PC-9 (cell line): ENCODE data around the gene MYCL. TPM values are rescaled to one million over a fixed set of nuclear protein-coding genes. Genes with fewer than 3 reads are reported as not detected.

Experiments used
- Bru-seq: library from RNA; stranded (reverse); fragments of 400-500 nt; gene quantifications from one replicate; lab custom pipeline; 2021; lab: Mats Ljungman, UMichigan
- BruChase-seq, 2 experiments: library from RNA; stranded (reverse); fragments of 400-500 nt; gene quantifications; one replicate each; lab custom pipeline; 2021; lab: Mats Ljungman, UMichigan
- BruUV-seq: library from RNA; stranded (reverse); fragments of 400-500 nt; replicated peaks from 2 replicates; lab custom pipeline; 2021; lab: Mats Ljungman, UMichigan
- CTCF ChIA-PET: fragments of 300-600 bp; sonication (Branson Sonifier 250); formaldehyde crosslinking; loops from one replicate; lab custom pipeline; 2022; ENCODE audit warnings: antibody characterized with exemption; lab: Charles Lee
- POLR2A ChIA-PET: fragments of 300-600 bp; sonication (Branson Sonifier 250); formaldehyde crosslinking; loops from one replicate; lab custom pipeline; 2022; ENCODE audit warnings: antibody characterized with exemption; ENCODE audit not compliant: unreplicated experiment; lab: Charles Lee
- DNase-seq, 2 experiments: peaks; one replicate each; pipeline versions ENCODE4 v3.0.0 to v3.0.0-alpha.2; 2015 to 2022; ENCODE audit warnings: mixed read lengths in 1 of 2
- H2AFZ ChIP-seq: fragments of 200-600 bp; sonication (generic); 2 replicates; pipeline ENCODE4 v1.8.1; 2017; ENCODE audit warnings: antibody characterized with exemption
- H3F3A ChIP-seq: fragments of 200-600 bp; sonication (generic); 2 replicates; pipeline ENCODE4 v1.8.1; 2017; ENCODE audit warnings: antibody characterized with exemption, mild to moderate bottlenecking, low read depth; ENCODE audit not compliant: insufficient read depth
- H3K27ac ChIP-seq: fragments of 200-600 bp; sonication (generic); 2 replicates; pipeline ENCODE4 v1.6.1; 2016; ENCODE audit warnings: mixed run types
- H3K27me3 ChIP-seq: fragments of 200-600 bp; sonication (generic); 2 replicates; pipeline ENCODE4 v1.6.1; 2016; ENCODE audit warnings: low read depth, mixed run types; ENCODE audit not compliant: insufficient read depth
- H3K36me3 ChIP-seq: fragments of 200-600 bp; sonication (generic); 2 replicates; pipeline ENCODE4 v1.6.1; 2016; ENCODE audit warnings: low read depth, mixed run types
- H3K4me1 ChIP-seq: fragments of 200-600 bp; sonication (generic); replicated peaks from 2 replicates; pipeline ENCODE4 v1.6.1; 2016; ENCODE audit warnings: mixed run types; ENCODE audit not compliant: insufficient read depth
- H3K4me2 ChIP-seq: fragments of 200-600 bp; sonication (generic); 2 replicates; pipeline ENCODE4 v1.6.1; 2017; ENCODE audit warnings: mixed run types
- H3K4me3 ChIP-seq: fragments of 200-600 bp; sonication (generic); 2 replicates; pipeline ENCODE4 v1.6.1; 2016; ENCODE audit warnings: mixed run types
- H3K79me2 ChIP-seq: fragments of 200-600 bp; sonication (generic); 2 replicates; pipeline ENCODE4 v1.6.1; 2017; ENCODE audit warnings: low read depth, mixed run types
- H3K9me2 ChIP-seq: fragments of 200-600 bp; sonication (generic); 2 replicates; pipeline ENCODE4 v1.8.1; 2017; ENCODE audit warnings: mild to moderate bottlenecking; ENCODE audit not compliant: insufficient read depth
- H3K9me3 ChIP-seq: fragments of 200-600 bp; sonication (generic); 2 replicates; pipeline ENCODE4 v1.8.1; 2016; ENCODE audit warnings: low read depth; ENCODE audit not compliant: insufficient read depth
- H4K20me1 ChIP-seq: fragments of 200-600 bp; sonication (generic); 2 replicates; pipeline ENCODE4 v1.8.1; 2017; ENCODE audit not compliant: insufficient read depth
- CTCF ChIP-seq: fragments of 200-600 bp; sonication (generic); conservative IDR thresholded peaks from 2 replicates; pipeline ENCODE4 v1.6.1; 2017; ENCODE audit warnings: mixed run types, antibody characterized with exemption, mild to moderate bottlenecking, moderate library complexity
- EZH2 ChIP-seq: fragments of 200-600 bp; sonication (generic); IDR thresholded peaks from 2 replicates; pipeline ENCODE4 v1.8.0; 2017; ENCODE audit warnings: antibody characterized with exemption, low read depth
- intact Hi-C: fragments of 100-400 bp; cut with micrococcal nuclease; formaldehyde crosslinking; loops from one replicate; pipeline ENCODE4 v1.10.0; 2022; ENCODE audit not compliant: unreplicated experiment
- long read RNA-seq: library from polyadenylated mRNA; stranded (forward); transcript quantifications from one replicate; pipeline ENCODE4 v2.0.0, GENCODE V29; 2022
- total RNA-seq: library from RNA; stranded (reverse); gene quantifications from 2 replicates; pipeline ENCODE4 v1.2.3, GENCODE V29; 2021

The MYCL gene, protein sequence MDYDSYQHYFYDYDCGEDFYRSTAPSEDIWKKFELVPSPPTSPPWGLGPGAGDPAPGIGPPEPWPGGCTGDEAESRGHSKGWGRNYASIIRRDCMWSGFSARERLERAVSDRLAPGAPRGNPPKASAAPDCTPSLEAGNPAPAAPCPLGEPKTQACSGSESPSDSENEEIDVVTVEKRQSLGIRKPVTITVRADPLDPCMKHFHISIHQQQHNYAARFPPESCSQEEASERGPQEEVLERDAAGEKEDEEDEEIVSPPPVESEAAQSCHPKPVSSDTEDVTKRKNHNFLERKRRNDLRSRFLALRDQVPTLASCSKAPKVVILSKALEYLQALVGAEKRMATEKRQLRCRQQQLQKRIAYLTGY
- 3.8 and 6.2 TPM in 2 replicates for total RNA-seq
- Bru-seq, nascent RNA = percentile 27 among the genes with signal in this experiment
- percentile 36 among the genes with signal in this experiment for BruChase-seq, experiment 1, labeled RNA remaining after a 2-hour chase
- percentile 37 among the genes with signal in this experiment for BruChase-seq, experiment 2, labeled RNA remaining after a 6-hour chase
- long read RNA-seq, partial matches to known transcripts = 0 of 1 reads
- long read RNA-seq, other reads (novel, unspliced or antisense) = 1 of 1 reads

GRCh38 chr1:39901714-39902459, at the start of gene MYCL:
TSS of gene MYCL (minus strand) at chr1:39901917. CDS start at chr1:39901434, 483 bp downstream.
- peak; percentile 77 to 97 for DNase-seq
- Histone ChIP-seq H3K27me3 (peaks cover 30% of the 10 kb centered on the region), H3F3A (peaks cover 13% of the 10 kb centered on the region; the same call in 1 of the 2 replicates), H4K20me1 (no peaks in the 10 kb centered on the region), H2AFZ (peak within 1 kb of the TSS; percentile 93), H3K9me2 (no peaks in the 10 kb centered on the region), H3K36me3 (no peaks in the 10 kb centered on the region), H3K4me2 (peak within 1 kb of the TSS; percentile 98), H3K4me1 (peaks cover 13% of the 10 kb centered on the region; the same call in 1 of the 2 replicates), H3K9me3 (no peaks in the 10 kb centered on the region), H3K27ac (no peak within 1 kb of the TSS), H3K4me3 (peak within 1 kb of the TSS; percentile 71), H3K79me2 (no peaks in the 10 kb centered on the region)
- POLR2A ChIA-PET = interaction anchor here (0.6 to 1.5 kb wide), 11 partner anchors 9 to 164 kb away, joined by 3 to 23 read pairs (median 4); partner anchors contain the start of gene CAP1
- CTCF ChIA-PET = interaction anchor here (0.6 to 1.4 kb wide), 18 partner anchors 9 to 630 kb away, joined by 3 to 12 read pairs (median 4); no protein-coding TSS in a partner anchor
- BruUV-seq = no TSS peak
- intact Hi-C loops = loop anchor here (1.0 to 5.0 kb wide), 5 partner anchors 9 to 130 kb away; no protein-coding TSS in a partner anchor
- TF ChIP-seq EZH2 (no peak), CTCF (peak; percentile 85)

- POLR2A ChIA-PET = interaction anchor here (0.6 kb wide), 1 partner anchor 19 kb away, joined by 5 read pairs; no protein-coding TSS in a partner anchor
- Histone ChIP-seq H2AFZ (no peak overlapping the region), H4K20me1 (no peaks in the 10 kb centered on the region)
Observed at GRCh38 chr1:39949891-39950290, 48.2 kb upstream of the MYCL start.

More at GRCh38 chr1:39949891-39950290, 48.2 kb upstream of the MYCL start:
- Histone ChIP-seq H3K27me3 (no peaks in the 10 kb centered on the region), H3K4me1 (0 out of 2 replicates have a peak, but pooled peaks cover 8% of the 10 kb centered on the region), H3K27ac (no peak overlapping the region), H3F3A (peaks cover 18% of the 10 kb centered on the region; the same call in 1 of the 2 replicates), H3K4me3 (no peak overlapping the region), H3K79me2 (no peaks in the 10 kb centered on the region), H3K9me3 (no peaks in the 10 kb centered on the region), H3K4me2 (no peak overlapping the region), H3K36me3 (no peaks in the 10 kb centered on the region), H3K9me2 (no peaks in the 10 kb centered on the region)
- CTCF ChIA-PET = no interaction called here
- intact Hi-C loops = no loop called here
- peak in 1 of 2 experiments; percentile 65 for DNase-seq
- BruUV-seq = no TSS peak
- TF ChIP-seq EZH2 = no peak
- TF ChIP-seq CTCF = no peak
